HepG2 (cell line): ENCODE measurements around the gene CD151. TPM values are rescaled to one million over a fixed set of nuclear protein-coding genes. Genes with fewer than 3 reads are reported as not detected.

Experiments used
- AGO1 ChIP-seq: fragments of 200-400 bp; formaldehyde crosslinking; IDR thresholded peaks from 2 replicates; pipeline ENCODE4 v1.6.1; 2017; ENCODE audit warnings: mild to moderate bottlenecking, low read depth, low read length, moderate library complexity; ENCODE audit not compliant: poor library complexity, severe bottlenecking
- CREM ChIP-seq, 2 experiments: sonication (generic) in 1 of 2; formaldehyde crosslinking in 1 of 2; IDR thresholded peaks; 2 replicates each; pipeline versions ENCODE4 v1.4.0 to v1.6.1; 2016 to 2020; ENCODE audit warnings: antibody characterized with exemption in 1 of 2, mild to moderate bottlenecking in 1 of 2, missing genetic modification reagents in 1 of 2
- DNMT3B ChIP-seq: conservative IDR thresholded peaks from 2 replicates; pipeline ENCODE4 v1.6.1; 2016; ENCODE audit warnings: missing biosample characterization, control low read depth
- FUBP1 ChIP-seq: sonication (generic); formaldehyde crosslinking; IDR thresholded peaks from 2 replicates; pipeline ENCODE4 v1.5.1; 2020; ENCODE audit warnings: missing genetic modification reagents, mild to moderate bottlenecking, borderline replicate concordance
- HES4 ChIP-seq: sonication (generic); formaldehyde crosslinking; IDR thresholded peaks from 2 replicates; pipeline ENCODE4 v1.9.0; 2021; ENCODE audit warnings: mild to moderate bottlenecking, missing genetic modification reagents, borderline replicate concordance
- IRF9 ChIP-seq: sonication (generic); formaldehyde crosslinking; IDR thresholded peaks from 2 replicates; pipeline ENCODE4 v1.8.0; 2022; ENCODE audit warnings: missing genetic modification reagents, mild to moderate bottlenecking, borderline replicate concordance
- NCOA1 ChIP-seq: sonication (generic); formaldehyde crosslinking; IDR thresholded peaks from 2 replicates; pipeline ENCODE4 v1.9.0; 2021; ENCODE audit warnings: missing genetic modification reagents
- NR0B2 ChIP-seq: sonication (generic); formaldehyde crosslinking; IDR thresholded peaks from 2 replicates; pipeline ENCODE4 v1.4.0; 2020; ENCODE audit warnings: mild to moderate bottlenecking, missing genetic modification reagents
- NR2F6 ChIP-seq, 2 experiments: IDR thresholded peaks; 2 replicates each; pipeline ENCODE4 v1.6.1; 2016; ENCODE audit warnings: antibody characterized with exemption in 1 of 2, mild to moderate bottlenecking in 1 of 2
- REL ChIP-seq: sonication (generic); formaldehyde crosslinking; conservative IDR thresholded peaks from 2 replicates; pipeline ENCODE4 v1.8.0; 2022; ENCODE audit warnings: mild to moderate bottlenecking, missing genetic modification reagents, moderate library complexity
- RERE ChIP-seq: IDR thresholded peaks from 2 replicates; pipeline ENCODE4 v1.6.1; 2016; ENCODE audit warnings: low read depth, missing genetic modification reagents, missing compliant biosample characterization
- SPEN ChIP-seq: sonication (generic); formaldehyde crosslinking; IDR thresholded peaks from 2 replicates; pipeline ENCODE4 v1.5.1; 2020; ENCODE audit warnings: low read depth, mild to moderate bottlenecking, missing genetic modification reagents
- THAP11 ChIP-seq: IDR thresholded peaks from 2 replicates; pipeline ENCODE4 v1.6.1; 2016; ENCODE audit warnings: missing biosample characterization, missing genetic modification reagents
- TOPORS ChIP-seq: sonication (generic); formaldehyde crosslinking; IDR thresholded peaks from 2 replicates; pipeline ENCODE4 v1.8.0; 2023; ENCODE audit warnings: mild to moderate bottlenecking, missing genetic modification reagents
- ZNF460 ChIP-seq: sonication (generic); formaldehyde crosslinking; IDR thresholded peaks from 2 replicates; pipeline ENCODE4 v1.5.1; 2020; ENCODE audit warnings: missing genetic modification reagents, mild to moderate bottlenecking, borderline replicate concordance
- ZNF574 ChIP-seq: sonication (generic); formaldehyde crosslinking; IDR thresholded peaks from 2 replicates; pipeline ENCODE4 v1.4.0; 2020; ENCODE audit warnings: missing genetic modification reagents
- ZSCAN20 ChIP-seq: sonication (generic); formaldehyde crosslinking; IDR thresholded peaks from 2 replicates; pipeline ENCODE4 v1.4.0; 2020; ENCODE audit warnings: missing genetic modification reagents, mild to moderate bottlenecking, borderline replicate concordance
- polyA plus RNA-seq, 8 experiments: library from polyadenylated mRNA; depleted of rRNA in 3 of 8; stranded (reverse) in 7 of 8; unstranded in 1 of 8; fragments of >200 nt; fragmentation: Illumina TruSeq in 4 of 8; extraction: Trizol in 4 of 8; gene quantifications; 2 replicates each; pipeline versions ENCODE4 v1.2.1 to v1.2.3, GENCODE V29; 2011 to 2016; ENCODE audit warnings: low read depth in 4 of 8, missing spikeins in 1 of 8, mixed read lengths in 1 of 8; ENCODE audit not compliant: insufficient read depth in 1 of 8
- total RNA-seq, 5 experiments: library from RNA; depleted of rRNA; stranded (reverse); fragments of >200 nt; fragmentation: Illumina TruSeq; extraction: Trizol; gene quantifications; 2 replicates each; pipeline ENCODE4 v1.2.3, GENCODE V29; 2016; ENCODE audit warnings: low read depth in 1 of 5

The CD151 gene
- total and polyA plus RNA-seq, 2 of the 13 experiments (the other 11 are each of a cell fraction or from before 2014, with no cell fraction given), result 125 to 197 TPM

GRCh38 chr11:832529-833113, at the start of gene CD151 (continued):
- no peak for TF ChIP-seq ZNF574 (CRISPR knock-in tag)
- no peak for TF ChIP-seq TOPORS (CRISPR knock-in tag)
- no peak for TF ChIP-seq FUBP1 (CRISPR knock-in tag)
- no peak for TF ChIP-seq NR2F6 (IDR thresholded peaks at IDR 0.05)
- 0 out of 2 replicates have a peak, but pooled peaks have one; percentile 12 for TF ChIP-seq NR2F6 (CRISPR knock-in tag; IDR thresholded peaks at IDR 0.05)
- TF ChIP-seq RERE (CRISPR knock-in tag), result no peak
- 0 out of 2 replicates have a peak, but pooled peaks have one; percentile 31 for TF ChIP-seq NR0B2
- peak; percentile 23; the same call in 1 of the 2 replicates for TF ChIP-seq HES4 (CRISPR knock-in tag)
- no peak for TF ChIP-seq NCOA1 (CRISPR knock-in tag)
- peak; percentile 68 for TF ChIP-seq AGO1
- TF ChIP-seq ZSCAN20 (CRISPR knock-in tag), result no peak
- TF ChIP-seq CREM (IDR thresholded peaks at IDR 0.05), result no peak
- no peak for TF ChIP-seq CREM (CRISPR knock-in tag; IDR thresholded peaks at IDR 0.05)
- no peak for TF ChIP-seq ZNF460
- no peak for TF ChIP-seq DNMT3B (CRISPR knock-in tag)
- no peak for TF ChIP-seq REL (CRISPR knock-in tag)
- TF ChIP-seq IRF9 (CRISPR knock-in tag), result no peak
- TF ChIP-seq SPEN (CRISPR knock-in tag), result no peak
- no peak for TF ChIP-seq THAP11 (CRISPR knock-in tag)
